GM12892 (cell line): ENCODE measurements around the gene WDR62.

Source experiments
- POLR2A ChIP-seq: IDR thresholded peaks from 2 replicates; pipeline ENCODE4 v1.6.1; 2011; ENCODE audit warnings: low read depth, low read length, control low read depth
- POLR2AphosphoS5 ChIP-seq: IDR thresholded peaks from 2 replicates; pipeline ENCODE4 v1.6.1; 2011; ENCODE audit warnings: low read depth, low read length, control low read depth
- TAF1 ChIP-seq: IDR thresholded peaks from 2 replicates; pipeline ENCODE4 v1.6.1; 2011; ENCODE audit warnings: low read depth, mild to moderate bottlenecking, control low read depth, low read length, borderline replicate concordance

GRCh38 chr19:36067681-36068080 lies 13.0 kb downstream of the WDR62 start:
- TF ChIP-seq POLR2A, result no peak
- no peak for TF ChIP-seq TAF1
- TF ChIP-seq POLR2AphosphoS5, result no peak
